Measurements from ENCODE around the gene COLEC12.
"Not testable (repeated sequence)": the region's sequence is repeated elsewhere in the genome, so short reads cannot be mapped to it uniquely, and the experiment has no call there.

The COLEC12 gene

DNA sequence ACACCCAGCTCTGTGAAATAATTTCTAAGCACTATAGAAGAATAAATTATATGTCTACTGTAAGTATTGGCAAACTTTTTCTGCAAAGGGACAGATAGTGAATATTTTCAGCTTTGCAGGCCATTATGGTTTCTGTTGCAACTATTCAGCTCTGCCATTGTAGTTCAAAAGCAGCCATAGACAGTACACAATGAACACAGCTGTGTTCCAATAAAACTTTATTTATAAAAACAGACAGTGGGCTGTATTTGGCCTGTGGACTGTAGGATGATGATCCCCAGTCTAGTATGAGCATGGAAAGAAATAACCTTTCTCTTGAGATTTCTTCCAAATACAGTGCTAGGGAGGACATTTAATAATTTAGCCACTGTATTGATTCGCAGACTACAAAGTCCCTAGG lies 197.5 kb downstream of the COLEC12 start:
- H3K27me3 ChIP-seq (ENCODE audit: control insufficient read depth in 1 of 2, insufficient read depth in 2 of 2, low read length in 2 of 2): no peaks in the 10 kb centered on the region
- H3K4me1 ChIP-seq (ENCODE audit: insufficient read depth, low read length): no peaks in the 10 kb centered on the region
- no peak overlapping the region for H3K4me3 ChIP-seq (ENCODE audit: low read depth in 1 of 2, low read length in 2 of 2)
- no peaks in the 10 kb centered on the region for H3K9me3 ChIP-seq (ENCODE audit: low read length)
- no peak overlapping the region for H3K9ac ChIP-seq (ENCODE audit: low read length)
- H3K36me3 ChIP-seq (ENCODE audit: insufficient read depth, low read length): no peaks in the 10 kb centered on the region
- H3K27ac ChIP-seq (ENCODE audit: low read depth, low read length): no peak overlapping the region

DNA sequence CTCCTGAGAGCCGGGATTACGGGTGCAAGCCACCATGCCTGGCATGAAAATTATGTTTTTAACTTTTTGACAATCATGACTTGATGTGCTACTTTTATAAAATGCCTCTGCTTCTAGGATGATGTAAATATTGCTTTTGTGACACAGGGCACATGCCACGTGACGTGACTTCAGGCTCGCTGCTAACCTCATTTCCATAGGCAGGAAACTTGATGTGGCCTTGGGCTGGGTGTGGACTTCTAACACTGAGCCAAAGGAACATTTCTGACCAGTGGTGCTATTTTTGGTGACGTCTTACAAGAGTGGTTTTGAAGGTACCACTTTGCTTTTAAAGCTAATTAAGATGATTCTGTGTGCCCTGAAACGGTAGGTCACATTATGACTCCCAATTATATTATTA lies 198.4 kb downstream of the COLEC12 start:
- Histone ChIP-seq H3K27ac (ENCODE audit: low read depth, low read length) (no peak overlapping the region), H3K4me3 (ENCODE audit: low read depth in 1 of 2, low read length in 2 of 2) (no peak overlapping the region), H3K36me3 (ENCODE audit: insufficient read depth, low read length) (no peaks in the 10 kb centered on the region), H3K4me1 (ENCODE audit: insufficient read depth, low read length) (no peaks in the 10 kb centered on the region), H3K9ac (ENCODE audit: low read length) (no peak overlapping the region), H3K9me3 (ENCODE audit: low read length) (no peaks in the 10 kb centered on the region), H3K27me3 (ENCODE audit: control insufficient read depth in 1 of 2, insufficient read depth in 2 of 2, low read length in 2 of 2) (no peaks in the 10 kb centered on the region)

DNA sequence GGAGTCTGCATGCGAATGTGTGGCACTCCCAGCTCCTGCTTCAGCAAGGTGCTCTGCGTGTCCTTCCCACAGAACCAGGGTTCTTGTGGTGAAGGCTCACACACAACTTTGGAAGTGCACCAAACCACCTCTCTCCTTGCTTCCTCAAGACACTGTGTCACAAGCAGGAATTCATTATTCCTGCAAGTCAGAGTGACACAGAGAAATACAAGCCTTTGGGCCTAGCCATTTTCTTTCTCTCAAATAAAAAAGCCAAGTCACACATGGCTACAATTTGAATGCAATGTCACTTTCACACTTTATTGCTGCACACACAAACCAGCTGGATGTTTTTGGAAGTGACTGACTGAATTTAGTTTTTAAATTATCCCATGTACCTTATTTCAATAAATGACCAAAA lies 202.6 kb downstream of the COLEC12 start:
- Histone ChIP-seq H3K27ac (ENCODE audit: low read depth, low read length) (no peak overlapping the region), H3K36me3 (ENCODE audit: insufficient read depth, low read length) (no peaks in the 10 kb centered on the region), H3K27me3 (ENCODE audit: control insufficient read depth in 1 of 2, insufficient read depth in 2 of 2, low read length in 2 of 2) (no peaks in the 10 kb centered on the region)

DNA sequence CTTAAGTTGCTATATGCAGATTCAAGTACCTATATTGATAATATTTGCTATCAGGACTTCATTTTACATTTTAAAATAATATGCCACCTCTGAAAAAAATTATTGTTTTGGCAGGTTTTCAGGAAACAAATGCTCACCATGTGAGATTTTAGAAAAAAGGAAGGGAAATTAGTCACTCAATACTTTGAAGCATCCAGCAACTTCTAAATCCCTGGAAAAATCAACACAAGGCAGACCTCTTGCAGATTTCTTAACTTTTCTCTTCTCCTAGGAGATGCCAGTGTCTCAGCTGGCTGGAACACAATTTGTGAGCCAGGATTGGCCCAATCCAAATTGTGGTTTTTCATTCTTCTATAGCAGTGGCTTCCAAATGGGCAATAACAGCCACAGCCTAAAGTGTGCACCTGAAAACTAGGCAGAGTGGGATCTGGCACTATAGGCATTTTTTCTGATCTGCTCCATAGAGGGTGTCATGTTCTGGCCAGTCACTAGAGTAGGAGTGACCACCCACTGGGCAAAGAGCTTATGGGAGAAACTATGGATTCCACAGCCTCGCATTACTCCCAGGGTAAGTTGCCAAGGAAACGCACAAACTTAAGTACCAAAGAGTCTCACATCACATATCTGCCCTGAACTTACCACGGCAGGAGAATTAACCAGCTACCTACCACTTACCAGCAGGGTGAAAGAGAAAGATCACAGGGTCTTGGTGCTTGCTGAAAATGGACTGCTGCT lies 204.6 kb downstream of the COLEC12 start:
- Histone ChIP-seq H3K4me1 (ENCODE audit: insufficient read depth, low read length) (no peaks in the 10 kb centered on the region), H3K27ac (ENCODE audit: low read depth, low read length) (no peak overlapping the region), H3K9ac (ENCODE audit: low read length) (no peak overlapping the region), H3K4me3 (ENCODE audit: low read depth in 1 of 2, low read length in 2 of 2) (no peak overlapping the region), H3K9me3 (ENCODE audit: low read length) (no peaks in the 10 kb centered on the region), H3K36me3 (ENCODE audit: insufficient read depth, low read length) (no peaks in the 10 kb centered on the region), H3K27me3 (ENCODE audit: control insufficient read depth in 1 of 2, insufficient read depth in 2 of 2, low read length in 2 of 2) (no peaks in the 10 kb centered on the region)

More for the DNA sequence above, 202.6 kb downstream of the COLEC12 start:
- no peaks in the 10 kb centered on the region for H3K9me3 ChIP-seq (ENCODE audit: low read length)
- no peaks in the 10 kb centered on the region for H3K4me1 ChIP-seq (ENCODE audit: insufficient read depth, low read length)
- no peak overlapping the region for H3K9ac ChIP-seq (ENCODE audit: low read length)
- no peak overlapping the region for H3K4me3 ChIP-seq (ENCODE audit: low read depth in 1 of 2, low read length in 2 of 2)

DNA sequence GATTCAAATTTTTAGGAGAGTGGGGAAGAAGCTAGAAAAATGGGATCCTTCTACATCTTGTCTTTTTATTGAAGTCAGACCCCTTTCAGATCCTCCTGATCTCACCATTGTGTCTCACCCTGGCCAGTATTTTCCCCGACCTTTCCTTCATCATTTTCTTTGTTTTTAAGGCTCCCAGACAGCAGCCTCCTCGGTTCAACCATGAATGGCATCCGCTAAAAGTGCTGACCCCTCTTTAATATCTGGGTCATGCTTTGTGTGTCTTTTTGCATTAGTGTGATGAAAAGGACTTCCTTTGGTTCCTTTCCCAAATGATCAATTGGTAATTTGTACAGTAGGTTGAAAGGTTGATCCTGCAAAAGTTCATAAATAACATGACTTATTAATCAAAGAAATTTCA lies 205.9 kb downstream of the COLEC12 start:
- Histone ChIP-seq H3K27me3 (ENCODE audit: control insufficient read depth in 1 of 2, insufficient read depth in 2 of 2, low read length in 2 of 2) (no peaks in the 10 kb centered on the region), H3K4me3 (ENCODE audit: low read depth in 1 of 2, low read length in 2 of 2) (no peak overlapping the region), H3K4me1 (ENCODE audit: insufficient read depth, low read length) (no peaks in the 10 kb centered on the region), H3K36me3 (ENCODE audit: insufficient read depth, low read length) (no peaks in the 10 kb centered on the region), H3K9me3 (ENCODE audit: low read length) (no peaks in the 10 kb centered on the region), H3K27ac (ENCODE audit: low read depth, low read length) (no peak overlapping the region), H3K9ac (ENCODE audit: low read length) (no peak overlapping the region)

DNA sequence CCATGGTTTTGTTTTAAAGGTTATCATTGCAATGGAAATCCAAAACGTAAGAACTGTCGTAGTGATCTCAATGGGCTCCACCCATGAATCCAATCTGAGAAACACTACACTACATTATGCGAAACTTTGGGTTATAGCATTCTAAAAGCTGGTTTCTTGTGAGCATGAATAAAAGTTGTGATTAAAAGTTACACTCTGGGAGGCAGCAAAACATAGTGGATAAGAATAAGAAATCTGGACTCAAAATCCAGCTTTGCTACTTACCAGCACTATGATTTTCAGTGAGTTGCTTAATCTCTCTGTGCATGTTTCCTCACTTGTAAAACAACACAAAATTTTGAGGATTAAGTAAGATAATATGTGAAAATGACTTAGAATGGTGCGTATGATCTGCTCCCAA lies 207.0 kb downstream of the COLEC12 start:
- Histone ChIP-seq H3K27ac (ENCODE audit: low read depth, low read length) (no peak overlapping the region), H3K27me3 (ENCODE audit: control insufficient read depth in 1 of 2, insufficient read depth in 2 of 2, low read length in 2 of 2) (no peaks in the 10 kb centered on the region), H3K36me3 (ENCODE audit: insufficient read depth, low read length) (no peaks in the 10 kb centered on the region), H3K9ac (ENCODE audit: low read length) (no peak overlapping the region), H3K4me1 (ENCODE audit: insufficient read depth, low read length) (no peaks in the 10 kb centered on the region), H3K9me3 (ENCODE audit: low read length) (no peaks in the 10 kb centered on the region), H3K4me3 (ENCODE audit: low read depth in 1 of 2, low read length in 2 of 2) (no peak overlapping the region)

DNA sequence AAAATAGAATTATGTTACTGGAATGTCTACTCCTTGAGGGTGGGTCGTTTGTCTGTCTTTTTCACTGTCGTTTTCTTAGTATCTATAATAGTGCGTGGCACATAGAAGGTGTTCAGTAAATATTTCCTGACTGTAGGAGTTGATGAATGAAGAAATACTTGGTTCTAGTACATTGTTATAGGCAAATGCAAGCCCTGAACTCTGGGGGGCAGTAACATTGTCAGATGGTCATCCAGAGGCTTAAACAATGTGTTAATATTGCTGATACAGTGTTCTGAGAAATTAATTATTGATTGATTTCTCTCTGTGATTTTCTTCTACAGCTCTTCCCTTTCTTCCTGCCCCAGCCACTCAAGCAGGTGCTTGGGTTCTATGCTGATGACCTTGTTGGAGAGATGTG lies 208.2 kb downstream of the COLEC12 start:
- no peaks in the 10 kb centered on the region for H3K9me3 ChIP-seq (ENCODE audit: low read length)
- no peak overlapping the region for H3K4me3 ChIP-seq (ENCODE audit: low read depth in 1 of 2, low read length in 2 of 2)
- no peak overlapping the region for H3K9ac ChIP-seq (ENCODE audit: low read length)
- no peak overlapping the region for H3K27ac ChIP-seq (ENCODE audit: low read depth, low read length)
- H3K36me3 ChIP-seq (ENCODE audit: insufficient read depth, low read length): no peaks in the 10 kb centered on the region
- no peaks in the 10 kb centered on the region for H3K4me1 ChIP-seq (ENCODE audit: insufficient read depth, low read length)
- H3K27me3 ChIP-seq (ENCODE audit: control insufficient read depth in 1 of 2, insufficient read depth in 2 of 2, low read length in 2 of 2): no peaks in the 10 kb centered on the region

DNA sequence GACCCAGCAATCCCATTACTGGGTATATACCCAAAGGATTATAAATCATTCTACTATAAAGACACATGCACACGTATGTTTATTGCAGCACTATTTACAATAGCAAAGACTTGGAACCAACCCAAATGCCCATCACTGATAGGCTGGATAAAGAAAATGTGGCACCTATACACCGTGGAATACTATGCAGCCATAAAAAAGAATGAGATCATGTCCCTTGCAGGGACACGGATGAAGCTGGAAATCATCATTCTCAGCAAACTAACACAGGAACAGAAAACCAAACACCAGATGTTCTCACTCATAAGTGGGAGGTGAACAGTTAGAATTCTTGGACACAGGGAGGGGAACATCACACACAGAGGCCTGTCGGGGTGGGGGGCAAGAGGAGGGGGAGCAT lies 210.5 kb downstream of the COLEC12 start:
- H3K36me3 ChIP-seq (ENCODE audit: insufficient read depth, low read length); H3K27ac ChIP-seq (ENCODE audit: low read depth, low read length); H3K4me1 ChIP-seq (ENCODE audit: insufficient read depth, low read length); H3K4me3 ChIP-seq (ENCODE audit: low read depth in 1 of 2, low read length in 2 of 2); H3K9ac ChIP-seq (ENCODE audit: low read length); H3K9me3 ChIP-seq (ENCODE audit: low read length); H3K27me3 ChIP-seq (ENCODE audit: control insufficient read depth in 1 of 2, insufficient read depth in 2 of 2, low read length in 2 of 2): not testable (repeated sequence)

DNA sequence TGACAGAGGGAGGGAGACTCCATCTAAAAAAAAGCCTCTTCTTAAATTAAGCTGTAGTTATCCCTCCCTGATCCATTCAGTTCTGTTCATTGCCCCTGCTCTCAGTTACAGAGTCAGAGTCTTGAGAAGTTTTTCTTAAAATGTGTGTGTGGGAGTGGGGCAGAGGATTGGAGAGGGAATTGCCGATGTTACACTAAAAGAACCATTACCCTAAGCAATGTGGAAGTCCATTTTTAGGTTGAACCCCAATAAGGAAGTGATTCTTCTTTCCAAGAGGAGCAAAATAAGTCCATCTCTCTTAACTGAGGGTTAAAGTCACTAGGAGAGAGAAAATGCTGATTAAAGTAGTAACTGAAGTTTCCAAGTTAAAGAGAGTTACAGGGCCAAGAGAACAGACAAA lies 211.5 kb downstream of the COLEC12 start:
- no peak overlapping the region for H3K9ac ChIP-seq (ENCODE audit: low read length)

DNA sequence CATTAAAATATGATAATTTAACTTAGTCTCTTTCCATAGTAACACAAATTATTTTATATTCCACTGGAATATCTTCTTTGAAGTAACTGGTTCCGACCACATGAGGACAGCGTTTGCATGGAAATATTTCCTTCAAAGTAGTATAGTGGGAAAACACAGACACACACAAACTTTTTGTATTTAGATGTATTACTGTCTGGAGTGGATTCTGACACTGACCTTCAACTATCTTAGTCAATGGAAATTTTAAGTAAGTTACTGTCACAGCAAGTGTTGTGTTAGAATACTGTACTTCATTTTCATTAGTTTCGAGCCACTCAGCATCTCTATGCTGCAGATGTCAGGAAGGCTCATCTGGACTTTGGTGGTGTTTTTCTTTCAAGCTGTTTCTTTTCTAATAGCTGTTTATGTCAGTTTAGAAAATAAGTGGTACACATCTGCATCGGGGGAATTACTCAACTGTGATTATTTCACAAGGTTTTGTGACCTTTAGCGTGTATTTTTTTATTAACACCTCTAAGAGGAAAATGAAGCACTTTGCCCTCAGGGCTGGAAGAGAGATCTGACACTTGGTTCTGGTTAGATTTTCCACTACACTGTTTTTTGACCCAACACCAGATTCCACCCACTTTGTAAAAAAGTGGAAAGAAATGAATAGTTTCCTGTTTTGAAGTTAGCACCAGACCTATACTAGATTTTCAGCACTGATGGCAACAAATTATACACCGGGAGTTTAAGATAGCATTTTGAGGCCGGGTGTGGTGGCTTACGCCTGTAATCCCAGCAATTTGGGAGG lies 213.8 kb downstream of the COLEC12 start:
- Histone ChIP-seq H3K9me3 (ENCODE audit: low read length) (no peaks in the 10 kb centered on the region), H3K4me3 (ENCODE audit: low read depth in 1 of 2, low read length in 2 of 2) (no peak overlapping the region), H3K27ac (ENCODE audit: low read depth, low read length) (no peak overlapping the region), H3K4me1 (ENCODE audit: insufficient read depth, low read length) (no peaks in the 10 kb centered on the region), H3K9ac (ENCODE audit: low read length) (no peak overlapping the region), H3K36me3 (ENCODE audit: insufficient read depth, low read length) (no peaks in the 10 kb centered on the region), H3K27me3 (ENCODE audit: control insufficient read depth in 1 of 2, insufficient read depth in 2 of 2, low read length in 2 of 2) (no peaks in the 10 kb centered on the region)

More for the DNA sequence above, 211.5 kb downstream of the COLEC12 start:
- Histone ChIP-seq H3K9me3 (ENCODE audit: low read length) (no peaks in the 10 kb centered on the region), H3K4me1 (ENCODE audit: insufficient read depth, low read length) (no peaks in the 10 kb centered on the region), H3K36me3 (ENCODE audit: insufficient read depth, low read length) (no peaks in the 10 kb centered on the region), H3K4me3 (ENCODE audit: low read depth in 1 of 2, low read length in 2 of 2) (no peak overlapping the region), H3K27ac (ENCODE audit: low read depth, low read length) (no peak overlapping the region), H3K27me3 (ENCODE audit: control insufficient read depth in 1 of 2, insufficient read depth in 2 of 2, low read length in 2 of 2) (no peaks in the 10 kb centered on the region)

DNA sequence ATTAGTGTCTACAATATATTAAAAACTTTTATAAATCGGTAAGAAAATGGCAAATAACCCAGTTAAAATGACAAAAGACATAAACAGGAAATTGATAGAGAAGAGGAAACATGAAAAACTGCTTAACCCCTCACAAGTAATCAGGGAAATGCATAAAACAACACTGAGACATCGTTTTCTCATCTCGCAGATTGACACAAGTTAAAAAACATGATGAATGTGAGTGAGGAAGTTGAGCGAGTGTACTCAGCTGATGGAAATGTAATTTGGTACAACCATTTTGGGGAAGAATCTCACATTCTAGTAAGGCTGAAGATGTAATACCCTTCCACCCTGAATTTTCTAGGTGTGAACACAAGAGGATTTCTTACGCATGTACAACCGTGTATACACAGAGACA lies 214.7 kb downstream of the COLEC12 start:
- Histone ChIP-seq H3K4me3 (ENCODE audit: low read depth in 1 of 2, low read length in 2 of 2) (no peak overlapping the region), H3K27ac (ENCODE audit: low read depth, low read length) (no peak overlapping the region), H3K4me1 (ENCODE audit: insufficient read depth, low read length) (no peaks in the 10 kb centered on the region), H3K36me3 (ENCODE audit: insufficient read depth, low read length) (no peaks in the 10 kb centered on the region), H3K27me3 (ENCODE audit: control insufficient read depth in 1 of 2, insufficient read depth in 2 of 2, low read length in 2 of 2) (no peaks in the 10 kb centered on the region), H3K9me3 (ENCODE audit: low read length) (no peaks in the 10 kb centered on the region), H3K9ac (ENCODE audit: low read length) (no peak overlapping the region)

DNA sequence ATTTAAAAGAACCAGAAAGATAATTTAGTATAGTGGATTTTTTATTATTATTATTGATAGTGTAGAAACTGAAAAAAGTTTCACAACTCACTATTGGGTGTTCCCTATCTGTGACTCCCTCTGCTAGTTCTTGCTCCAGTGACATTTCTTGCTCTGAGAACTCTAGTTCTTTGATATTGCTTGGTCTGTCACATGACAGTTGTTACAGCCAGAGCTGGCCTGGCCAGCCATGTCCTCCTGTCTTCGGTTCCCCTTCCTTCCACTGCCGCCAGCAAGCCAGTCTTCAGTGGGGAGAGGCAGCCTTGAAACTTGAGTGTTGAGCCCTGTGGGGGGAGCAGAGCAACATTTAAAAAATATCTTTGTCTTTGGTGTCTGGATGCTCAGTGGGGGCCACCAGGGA lies 225.0 kb downstream of the COLEC12 start:
- no peak overlapping the region for H3K27ac ChIP-seq (ENCODE audit: low read depth, low read length)
- H3K36me3 ChIP-seq (ENCODE audit: insufficient read depth, low read length): no peaks in the 10 kb centered on the region
- H3K9ac ChIP-seq (ENCODE audit: low read length): no peak overlapping the region
- H3K4me3 ChIP-seq (ENCODE audit: low read depth in 1 of 2, low read length in 2 of 2): no peak overlapping the region
- no peaks in the 10 kb centered on the region for H3K9me3 ChIP-seq (ENCODE audit: low read length)
- H3K4me1 ChIP-seq (ENCODE audit: insufficient read depth, low read length): no peaks in the 10 kb centered on the region
- no peaks in the 10 kb centered on the region for H3K27me3 ChIP-seq (ENCODE audit: control insufficient read depth in 1 of 2, insufficient read depth in 2 of 2, low read length in 2 of 2)

Data from muscle layer of colon (tissue), 2 donors.